ENCODE results near the gene ATP8B4.

- TF ChIP-seq CTCF (IDR thresholded peaks at IDR 0.05), result no peak
- no peak for TF ChIP-seq POLR2A (IDR thresholded peaks at IDR 0.05)
Observed at GRCh38 chr15:50077651-50078050, 41.4 kb downstream of the ATP8B4 start.

Measured in tibial nerve (tissue), 3 donors.